PC-3 (cell line): Measurements from ENCODE around the gene SULT6B1.

Experiments used
- CTCF ChIP-seq: fragments of 300-600 bp; sonication (generic); conservative IDR thresholded peaks from 2 replicates; pipeline ENCODE4 v1.5.1; 2017; ENCODE audit warnings: antibody characterized with exemption, low read depth, mild to moderate bottlenecking, low read length
- EZH2 ChIP-seq: fragments of 300-600 bp; sonication (generic); IDR thresholded peaks from one replicate; pipeline ENCODE4 v1.6.1; 2017; ENCODE audit warnings: antibody characterized with exemption, mild to moderate bottlenecking, low read length; ENCODE audit not compliant: unreplicated experiment
- EZH2phosphoT487 ChIP-seq: fragments of 300-600 bp; sonication (generic); IDR thresholded peaks from 2 replicates; pipeline ENCODE4 v1.6.1; 2018; ENCODE audit warnings: mild to moderate bottlenecking, antibody characterized with exemption, low read length, borderline replicate concordance

GRCh38 chr2:37232131-37232933 lies 43.9 kb upstream of the SULT6B1 start:
- no peak for TF ChIP-seq EZH2
- TF ChIP-seq CTCF, result no peak
- no peak for TF ChIP-seq EZH2phosphoT487
